ENCODE results near the gene LCP2.

Gene LCP2

DNA sequence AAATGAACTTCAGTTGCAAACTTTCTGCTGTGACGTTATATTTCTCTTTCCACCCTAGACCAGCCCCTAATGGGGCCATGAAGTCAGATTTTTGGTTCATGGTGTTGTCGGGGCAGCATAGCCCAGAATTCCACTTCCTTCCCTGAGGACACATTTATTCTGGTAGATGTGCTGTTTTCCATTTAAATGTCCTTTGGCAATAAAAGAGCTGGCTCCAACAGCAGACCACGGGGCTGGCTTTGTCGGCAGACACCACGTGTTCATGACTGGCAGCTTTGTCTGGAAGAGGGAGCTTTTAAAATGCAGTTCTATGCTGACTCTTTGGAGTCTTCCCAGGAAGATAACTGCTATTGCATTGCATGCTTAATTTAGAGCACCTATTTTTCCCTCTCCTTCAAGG lies 17.6 kb upstream of the LCP2 start:
- no peak for DNase-seq (ENCODE audit: low read depth)

DNA sequence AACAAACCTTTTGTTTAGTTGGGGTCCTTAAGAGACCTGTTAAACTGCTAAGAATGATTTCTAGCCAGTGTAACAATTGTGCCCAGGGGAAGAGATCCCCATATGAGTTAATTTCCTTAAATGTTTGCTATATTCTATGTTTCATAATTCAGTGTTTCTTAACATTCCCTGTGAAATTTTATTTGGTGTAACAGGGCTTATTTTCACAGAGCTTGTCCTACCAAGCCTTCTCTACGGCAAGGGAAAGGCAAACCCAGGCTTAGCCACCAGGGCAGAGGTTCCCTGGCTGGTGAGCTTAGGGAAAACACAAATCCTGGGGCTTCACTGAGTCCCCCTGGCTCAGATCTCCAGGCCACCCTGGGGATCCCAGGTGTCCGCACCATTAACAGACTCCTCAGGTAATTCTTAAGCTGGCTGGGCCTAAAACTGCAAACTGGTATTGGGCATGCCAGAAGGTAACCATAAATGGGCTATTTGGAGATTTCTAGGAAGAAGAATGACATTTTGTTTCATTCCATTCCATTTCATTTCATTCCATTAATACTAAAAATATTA lies 17.0 kb upstream of the LCP2 start:
- no peak for DNase-seq (ENCODE audit: low read depth)

DNA sequence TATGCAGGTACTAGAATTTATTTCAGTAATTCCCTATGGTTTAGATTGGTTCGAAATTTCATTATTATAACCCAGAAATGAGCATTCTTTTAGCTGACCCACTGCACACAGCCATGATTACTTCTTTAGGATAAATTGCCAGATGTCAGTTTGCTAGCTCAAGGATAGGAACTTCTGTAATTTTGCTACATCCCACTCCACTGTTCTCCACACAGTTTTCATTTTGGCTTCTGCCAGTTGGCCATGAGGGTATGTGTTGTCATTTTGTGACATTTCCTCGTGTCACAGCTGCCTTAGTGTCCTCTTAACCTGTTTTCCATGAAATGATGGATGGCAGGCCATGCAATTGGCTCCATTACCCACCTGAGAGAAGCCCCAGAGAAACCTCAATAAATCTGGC lies 16.2 kb upstream of the LCP2 start:
- DNase-seq (ENCODE audit: low read depth) = no peak

DNA sequence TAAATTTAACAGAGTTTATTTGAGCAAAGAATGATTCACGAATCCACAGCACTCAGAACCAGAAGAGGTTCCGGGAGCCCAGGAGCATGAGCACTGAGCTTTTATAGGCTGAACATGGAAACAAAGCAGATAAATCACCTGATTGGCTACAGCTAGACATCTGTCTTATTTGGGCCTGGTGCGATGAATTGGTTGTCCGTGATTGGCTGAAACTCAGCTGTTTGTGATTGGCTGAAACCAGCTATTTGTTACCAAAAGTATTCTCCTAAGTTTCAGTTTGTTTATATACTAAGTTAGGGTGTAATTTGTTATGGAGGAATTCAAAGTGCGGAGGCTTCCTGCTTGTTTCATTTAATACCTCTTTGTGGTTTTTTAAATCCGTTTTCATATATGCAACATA lies 15.8 kb upstream of the LCP2 start:
- no peak for DNase-seq (ENCODE audit: low read depth)

DNA sequence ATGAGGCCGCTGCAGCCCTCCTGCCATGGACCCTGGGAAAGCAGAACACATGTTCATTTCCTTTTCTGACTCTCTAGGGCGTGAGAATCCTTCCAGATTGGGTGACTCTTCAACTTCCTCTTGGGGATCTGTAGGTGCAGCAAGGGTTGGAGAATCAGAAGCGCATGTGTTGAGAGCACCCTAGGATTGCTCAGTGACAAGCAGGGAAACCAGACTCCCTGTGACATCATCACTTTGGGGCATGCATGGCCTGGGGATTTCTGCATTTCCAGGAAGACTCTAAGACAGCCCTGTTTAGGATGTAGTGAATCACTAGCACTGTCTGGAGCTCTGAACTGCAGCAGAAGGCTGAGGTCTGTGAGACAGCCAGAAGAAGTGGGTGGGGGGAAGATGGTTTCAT lies 15.1 kb upstream of the LCP2 start:
- DNase-seq (ENCODE audit: low read depth) = peak; percentile 49

DNA sequence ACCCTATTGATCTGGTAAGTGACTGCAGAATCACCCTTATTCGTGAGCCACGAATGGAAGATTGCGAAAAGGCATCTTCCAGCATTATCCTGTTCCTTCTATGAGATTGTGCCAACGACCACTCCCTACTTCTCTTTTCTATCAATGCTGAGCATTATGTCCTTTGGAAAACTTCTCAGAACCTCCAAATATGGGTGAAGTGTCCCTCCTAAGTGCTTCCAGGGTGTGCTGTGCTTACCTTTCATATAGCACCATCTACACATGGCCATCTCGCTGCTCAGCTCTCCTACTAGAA lies 14.7 kb upstream of the LCP2 start:
- no peak for DNase-seq (ENCODE audit: low read depth)

DNA sequence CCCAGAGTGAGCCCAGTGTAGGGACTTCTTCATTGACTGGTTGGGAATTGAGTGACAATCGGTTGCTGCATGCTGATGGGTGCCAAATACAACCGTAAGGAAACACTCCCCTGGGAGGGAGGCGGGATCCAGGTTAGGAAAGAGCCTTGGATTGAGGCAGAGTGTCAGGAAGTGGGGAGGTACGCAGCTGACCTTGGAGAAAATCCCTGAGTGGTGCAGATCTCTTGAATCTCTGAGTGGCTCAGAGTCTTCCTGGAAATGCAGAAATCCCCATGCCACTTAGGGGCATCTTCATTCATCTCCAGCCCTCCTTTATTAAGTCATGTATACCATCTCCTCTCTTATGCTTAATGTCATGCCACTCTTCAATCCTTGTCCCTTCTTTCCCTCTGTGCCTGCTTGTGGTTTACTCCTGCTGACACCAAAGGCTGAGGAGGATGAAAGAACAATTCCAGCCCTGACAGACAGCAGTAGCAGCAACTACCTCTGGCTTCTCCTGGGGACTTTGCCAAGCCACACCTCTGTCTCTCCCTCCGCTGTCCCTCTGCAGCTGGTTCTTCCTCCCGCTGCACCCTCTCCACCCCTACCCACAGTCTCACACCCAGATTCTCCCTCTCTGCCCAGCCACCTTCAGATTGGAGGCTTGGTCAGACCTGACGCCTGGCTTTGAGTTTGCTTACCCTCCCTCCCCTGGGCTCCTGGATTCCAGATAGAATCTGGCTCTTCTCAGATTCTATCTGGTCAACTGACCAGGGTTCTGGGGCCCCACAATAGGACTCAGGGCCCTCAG lies 14.1 kb upstream of the LCP2 start:
- DNase-seq (ENCODE audit: low read depth) = no peak

DNA sequence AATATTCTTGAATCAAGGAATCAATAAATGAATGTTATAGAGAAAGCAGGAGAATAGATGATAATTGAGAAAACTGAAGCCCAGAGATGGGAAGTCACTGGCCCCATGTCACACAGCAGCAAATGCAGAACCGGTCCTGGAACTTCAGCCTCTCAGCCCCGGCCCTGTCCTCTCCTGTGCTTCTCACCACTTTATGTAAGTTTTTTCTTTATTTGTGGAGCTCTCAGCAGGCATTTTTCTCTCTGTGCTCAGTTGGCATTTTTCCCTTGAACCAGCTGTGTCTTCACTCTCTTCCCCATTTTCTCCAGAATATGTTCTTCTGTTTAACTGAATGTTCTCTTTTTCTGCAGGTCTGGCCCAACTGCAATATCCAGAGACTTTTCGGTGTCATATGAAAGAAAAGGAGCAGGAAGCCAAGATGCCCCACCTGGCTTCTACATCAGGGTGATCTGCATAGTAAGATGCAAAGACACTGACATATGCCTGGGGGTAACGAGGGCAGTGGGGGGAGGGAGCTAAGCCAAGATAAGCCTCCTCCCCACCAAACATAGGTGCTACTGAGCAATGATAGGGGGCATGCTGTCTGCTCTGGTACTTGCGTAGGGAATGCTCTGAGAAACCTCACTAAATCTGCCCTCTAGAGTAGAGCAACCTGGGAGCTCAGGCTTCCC lies 12.8 kb upstream of the LCP2 start:
- no peak for DNase-seq (ENCODE audit: low read depth)

DNA sequence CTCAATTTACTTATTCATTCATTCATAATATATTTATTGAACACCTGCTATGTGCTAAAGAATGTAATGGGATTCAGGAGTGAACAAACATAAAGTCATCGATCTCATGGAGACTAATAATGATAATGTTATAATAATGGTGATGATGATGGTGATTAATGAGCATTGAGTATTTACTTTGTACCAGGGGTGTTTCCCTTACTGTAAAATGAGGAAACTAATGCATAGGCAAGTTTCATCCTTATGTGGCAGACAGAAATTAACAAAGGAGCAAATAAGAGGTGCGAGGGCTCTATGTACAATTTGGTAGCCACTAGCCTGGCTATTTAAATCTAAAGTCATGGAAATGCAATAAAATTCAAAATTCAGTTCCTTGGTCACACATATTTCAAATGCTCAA lies 11.1 kb upstream of the LCP2 start:
- no peak for DNase-seq (ENCODE audit: low read depth)

DNA sequence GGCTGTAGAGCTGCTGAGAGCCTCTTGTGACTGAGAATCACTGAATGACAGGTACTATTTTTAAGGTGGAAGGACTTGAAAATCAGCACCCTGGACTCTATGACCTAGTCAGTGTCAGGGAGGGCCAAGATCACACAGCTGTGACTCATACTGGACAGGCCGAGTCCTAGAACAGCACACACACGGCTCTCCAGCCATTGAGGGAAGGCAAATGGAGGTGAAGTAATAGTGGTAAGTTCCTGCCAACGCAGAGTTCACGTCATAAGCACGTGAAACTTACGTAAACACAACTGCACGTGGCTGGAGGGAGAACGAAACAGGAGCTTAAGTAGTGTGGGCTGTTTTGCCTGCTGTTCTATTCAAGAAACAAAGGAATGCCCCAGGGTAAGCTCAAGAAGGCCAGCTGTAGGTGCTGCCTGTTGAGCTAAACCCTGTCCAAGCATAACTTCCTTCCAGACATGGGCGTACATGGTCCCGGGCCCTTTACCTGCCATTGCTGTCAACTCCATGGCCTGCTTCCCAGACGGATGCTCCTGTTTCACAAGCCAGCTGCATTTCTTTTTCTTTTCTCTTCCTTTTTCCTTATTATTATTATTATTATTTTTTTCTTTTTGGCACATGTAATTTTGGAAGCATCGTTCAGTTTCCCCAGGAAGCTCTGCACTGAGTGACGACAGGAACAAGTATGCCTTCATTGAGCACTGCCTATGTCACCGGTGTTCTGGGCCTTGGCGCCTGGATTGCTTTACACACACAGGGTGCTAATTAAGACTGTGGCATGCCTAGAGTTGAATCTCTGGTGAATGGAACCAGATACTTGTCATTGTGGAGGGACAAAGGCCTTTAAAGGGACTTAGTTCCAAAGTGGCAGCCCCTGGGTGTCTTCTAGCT lies 10.2 kb upstream of the LCP2 start:
- DNase-seq (ENCODE audit: low read depth) = no peak

DNA sequence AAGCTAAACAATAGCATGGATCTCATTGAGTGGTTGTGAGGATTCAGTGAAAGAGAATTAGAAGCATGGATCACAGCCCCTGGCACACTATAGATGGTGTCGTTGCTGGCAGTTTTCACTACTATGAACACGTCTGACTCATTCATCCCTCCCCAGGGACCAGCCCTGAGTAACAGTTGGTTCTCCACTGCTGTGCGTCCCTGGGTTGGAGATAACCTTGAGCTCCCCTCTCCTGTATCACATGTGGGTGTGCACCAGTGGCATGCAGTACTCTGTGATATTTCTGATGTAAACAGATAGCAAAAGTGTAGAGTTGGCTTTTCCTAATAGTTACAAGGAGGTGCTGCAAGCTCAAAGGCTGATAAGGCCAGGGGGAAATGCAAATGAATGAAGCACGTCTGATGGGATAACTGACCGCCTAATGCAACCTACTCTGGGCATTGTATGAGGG lies 8.8 kb upstream of the LCP2 start:
- DNase-seq (ENCODE audit: low read depth) = no peak

DNA sequence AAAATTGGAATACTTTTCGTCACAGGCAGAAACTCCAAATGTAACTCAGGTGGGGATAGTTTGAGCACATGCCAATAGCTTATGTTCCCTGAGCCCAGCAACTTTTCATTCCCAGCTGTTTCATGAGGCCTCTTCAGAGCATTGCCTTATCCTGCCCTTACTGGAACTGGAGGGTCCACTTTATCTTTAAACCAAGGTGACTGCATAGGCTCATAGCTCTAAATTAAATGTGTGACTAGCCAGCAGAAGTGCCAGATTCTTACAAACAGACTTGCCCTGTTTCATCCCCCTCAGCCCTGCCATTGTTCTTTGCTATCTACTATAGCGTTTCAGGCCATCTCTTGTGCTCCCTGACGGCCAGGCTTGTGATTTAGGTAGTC lies 8.1 kb upstream of the LCP2 start:
- no peak for DNase-seq (ENCODE audit: low read depth)

DNA sequence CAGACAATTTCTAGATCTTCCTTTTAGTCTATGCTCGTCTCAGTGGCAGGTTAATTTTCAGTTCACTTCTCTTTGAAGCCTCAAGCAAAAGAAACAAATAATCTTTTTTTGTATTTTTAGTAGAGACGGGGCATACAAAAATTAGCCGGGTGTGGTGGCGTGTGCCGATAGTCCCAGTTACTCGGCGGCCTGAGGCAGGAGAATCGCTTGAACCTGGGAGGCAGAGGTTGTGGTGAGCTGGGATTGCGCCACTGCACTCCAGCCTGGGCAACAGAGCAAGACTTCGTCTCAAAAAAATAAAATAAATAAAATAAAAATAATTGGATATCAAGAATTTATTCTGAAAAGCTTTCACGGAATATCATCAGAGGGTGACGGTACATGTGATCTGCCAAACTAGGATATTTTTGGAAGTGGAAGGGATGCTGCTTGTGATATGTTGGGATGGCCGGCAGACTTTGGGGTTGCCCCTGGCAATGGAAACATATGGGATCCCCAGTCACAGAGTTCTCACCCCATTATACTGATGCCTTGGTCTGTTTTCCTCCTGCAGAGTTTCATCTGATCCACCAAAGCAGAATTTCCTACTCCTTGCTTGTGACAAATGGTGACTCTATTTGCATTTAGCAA lies 7.6 kb upstream of the LCP2 start:
- DNase-seq (ENCODE audit: low read depth) = no peak

DNA sequence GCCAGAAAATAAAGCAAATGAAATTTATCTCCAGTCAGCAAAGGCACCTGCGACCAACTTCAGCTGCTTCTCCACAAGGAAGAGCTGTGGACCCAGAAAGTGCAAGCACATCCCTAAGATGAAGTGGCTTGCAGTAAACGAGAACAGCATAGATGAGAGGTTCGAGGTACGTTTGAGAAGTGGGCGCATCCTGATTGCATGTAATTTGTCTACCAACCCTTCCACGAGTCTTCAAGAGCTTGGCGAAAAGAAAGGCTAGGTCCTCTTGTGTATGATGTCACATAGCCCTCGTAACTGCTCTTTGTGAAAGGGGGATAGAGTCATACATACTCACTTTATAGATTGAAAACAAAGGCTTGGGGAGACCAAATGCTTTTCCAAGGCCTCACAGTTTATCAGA lies 6.0 kb upstream of the LCP2 start:
- DNase-seq (ENCODE audit: low read depth) = no peak

DNA sequence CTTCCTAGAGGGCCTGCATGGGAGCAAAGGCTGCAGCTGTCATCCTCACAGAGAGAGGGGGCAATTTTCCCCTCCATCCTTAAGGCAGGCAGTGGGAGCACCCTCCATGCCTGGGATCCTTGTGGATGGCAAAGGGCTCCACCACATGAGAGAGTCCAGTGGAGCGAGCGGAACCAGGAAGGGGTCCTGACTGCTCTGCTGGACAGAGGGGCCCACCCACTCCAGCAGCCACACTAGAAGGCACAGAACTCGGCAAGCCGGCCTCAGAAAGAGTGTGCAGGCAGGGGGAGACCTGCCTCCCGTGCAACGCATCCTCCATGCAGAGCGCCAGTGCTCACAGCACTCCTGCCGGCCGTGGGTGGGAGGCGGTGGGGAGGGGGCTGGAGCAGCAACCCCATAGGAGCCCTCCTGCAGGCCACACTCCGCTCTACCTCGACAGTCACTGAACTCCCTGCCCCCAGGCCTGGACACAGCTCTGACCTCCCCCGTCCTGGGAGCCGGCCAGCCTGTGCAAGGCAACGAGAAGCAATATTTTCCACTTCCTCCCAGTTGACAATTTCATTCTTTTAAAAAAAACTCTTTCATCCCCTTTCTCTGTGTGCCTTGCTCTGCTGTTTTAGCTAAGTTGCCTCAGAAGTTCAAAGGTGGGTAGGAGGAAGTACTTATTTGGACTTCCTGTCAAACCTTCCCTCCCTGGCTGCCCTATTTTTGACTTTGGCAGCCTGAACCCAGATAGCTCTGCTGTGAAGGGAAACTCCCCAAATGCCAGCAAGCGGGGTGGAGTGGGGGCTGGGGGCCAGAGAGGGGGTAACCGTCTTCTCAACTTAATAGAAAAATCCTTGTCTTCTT lies 5.3 kb upstream of the LCP2 start:
- DNase-seq (ENCODE audit: low read depth) = peak; percentile 57

DNA sequence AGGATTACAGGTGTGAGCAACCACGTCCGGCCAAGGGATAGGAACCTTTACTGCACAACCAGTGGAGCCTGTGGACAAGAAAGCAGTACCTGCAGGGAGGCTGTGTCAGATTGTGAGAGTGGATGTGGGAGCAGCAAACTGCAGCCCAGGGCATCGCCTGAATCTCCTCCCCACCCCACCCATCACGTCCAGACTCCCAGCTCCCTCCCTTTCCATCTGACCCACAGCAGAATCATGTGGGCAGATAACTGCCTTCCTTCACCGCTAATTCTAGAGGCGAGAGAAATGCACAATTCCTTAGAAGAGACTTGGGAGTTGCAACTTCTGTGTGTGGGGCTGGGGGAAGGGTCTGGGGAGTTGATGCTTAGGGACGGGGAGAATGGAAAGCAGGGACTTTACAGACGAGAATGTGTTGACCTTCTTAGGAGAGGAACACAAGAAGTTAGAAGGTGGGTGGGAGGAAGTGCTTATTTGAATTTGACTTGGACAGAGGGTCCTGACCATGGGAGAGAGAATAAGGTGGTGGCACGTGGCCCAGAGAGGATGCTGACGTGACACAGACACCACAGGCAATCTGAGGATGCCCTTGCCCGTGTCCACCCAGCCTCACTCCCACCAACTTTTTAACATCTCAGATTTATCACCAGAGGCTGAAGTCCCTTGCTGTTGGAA lies 4.5 kb upstream of the LCP2 start:
- DNase-seq (ENCODE audit: low read depth) = no peak

DNA sequence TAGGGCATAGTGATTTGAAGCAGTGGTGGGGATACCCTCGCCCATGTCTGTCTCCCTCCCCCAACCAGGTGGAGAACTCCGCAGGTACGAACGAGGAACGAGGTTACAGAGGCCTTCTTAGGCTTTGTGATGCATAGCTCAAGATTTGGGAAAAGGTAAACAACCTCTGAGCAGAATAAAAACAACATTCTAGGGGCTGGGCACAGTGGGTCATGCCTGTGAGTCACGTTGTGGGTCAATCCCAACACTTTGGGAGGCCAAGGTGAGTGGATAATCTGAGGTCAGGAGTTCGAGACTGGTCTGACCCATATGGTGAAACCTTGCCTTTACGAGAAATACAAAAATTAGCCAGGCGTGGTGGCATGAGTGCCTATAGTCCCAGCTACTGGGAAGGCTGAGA lies 3.6 kb upstream of the LCP2 start:
- no peak for DNase-seq (ENCODE audit: low read depth)

DNA sequence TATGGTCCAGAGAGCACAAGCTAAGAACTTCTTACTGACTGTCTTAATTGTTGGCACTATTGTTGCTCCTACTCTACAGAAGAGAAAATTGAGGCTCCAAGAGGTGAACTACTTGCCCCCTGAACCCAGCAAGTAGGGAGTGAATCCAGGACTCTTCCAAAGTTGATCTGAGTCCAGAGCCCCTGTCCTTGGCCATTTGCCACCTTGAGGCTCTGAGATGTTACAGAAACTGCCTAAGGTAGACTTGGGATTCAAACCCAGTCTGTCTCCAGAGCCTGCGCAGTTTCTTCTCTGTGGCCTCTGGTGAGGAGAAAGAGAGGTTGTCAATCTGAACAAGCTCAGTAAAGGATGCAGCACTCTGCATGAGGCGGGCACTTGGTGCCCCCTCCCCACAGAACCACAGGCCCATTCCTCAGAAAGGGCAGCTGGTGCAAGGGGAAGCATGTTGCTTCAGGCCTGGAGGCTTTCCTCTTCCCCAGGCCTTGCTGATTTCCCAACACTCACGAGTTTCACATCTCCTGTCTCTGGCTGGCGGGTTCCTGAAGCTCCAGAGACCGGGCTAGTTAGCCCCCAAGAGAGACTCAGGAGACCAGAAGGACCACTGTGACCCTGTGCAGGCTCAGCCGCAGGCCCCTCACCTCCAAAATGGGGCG lies 2.9 kb upstream of the LCP2 start:
- no peak for DNase-seq (ENCODE audit: low read depth)

DNA sequence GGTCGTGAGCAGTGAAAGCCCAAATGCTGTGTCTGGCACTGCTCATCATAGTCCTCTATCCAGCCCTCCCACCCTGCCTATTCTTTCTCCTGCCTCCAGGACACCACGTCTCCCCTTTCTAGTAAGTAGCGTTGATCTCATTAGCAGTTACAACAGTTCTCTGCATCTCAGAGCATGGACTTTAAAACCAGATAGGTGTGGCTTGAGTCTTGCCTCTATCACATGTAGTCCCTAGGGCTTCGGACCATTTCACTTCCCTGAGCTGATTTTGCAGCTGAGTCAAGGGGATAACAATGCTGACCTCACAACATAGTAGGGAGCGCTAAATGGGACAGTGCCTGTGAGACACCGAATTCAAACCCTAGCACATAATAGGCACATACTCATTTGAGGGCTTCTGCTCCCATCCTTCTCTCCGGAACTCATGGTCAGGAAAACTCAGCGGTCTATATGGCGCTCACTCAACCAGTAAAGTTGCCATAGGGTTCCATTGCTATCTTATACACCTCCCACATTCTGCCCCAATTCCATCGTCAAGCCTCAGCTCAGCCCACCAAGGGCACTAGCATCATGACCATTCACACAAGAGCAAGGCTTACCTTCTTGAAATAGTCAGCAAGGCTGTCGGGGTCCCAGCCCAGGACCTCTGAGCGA lies 515 bp downstream of the LCP2 start:
- no peak for DNase-seq (ENCODE audit: low read depth)
